Uterus (tissue), 2 donors: ENCODE results near the gene MAST2.

ENCODE experiments used
- POLR2A ChIP-seq, 2 donors: fragments of 450-650 bp; IDR thresholded peaks; one replicate each; pipeline ENCODE4 v1.6.1; 2016; ENCODE audit warnings: antibody characterized with exemption in 2 of 2, mild to moderate bottlenecking in 1 of 2, moderate library complexity in 1 of 2
- TF ChIP-seq, protein P1 (sequence below), 4 experiments: fragments of 200-600 bp in 2 of 4; fragments of 450-650 bp in 2 of 4; sonication (generic) in 2 of 4; IDR thresholded peaks; one replicate each; pipeline ENCODE4 v1.5.1; 2016 to 2019; ENCODE audit warnings: antibody characterized with exemption in 4 of 4, mild to moderate bottlenecking in 2 of 4, moderate library complexity in 1 of 4

- TF ChIP-seq POLR2A (IDR thresholded peaks at IDR 0.05), result no peak
- TF ChIP-seq, protein P1, sequence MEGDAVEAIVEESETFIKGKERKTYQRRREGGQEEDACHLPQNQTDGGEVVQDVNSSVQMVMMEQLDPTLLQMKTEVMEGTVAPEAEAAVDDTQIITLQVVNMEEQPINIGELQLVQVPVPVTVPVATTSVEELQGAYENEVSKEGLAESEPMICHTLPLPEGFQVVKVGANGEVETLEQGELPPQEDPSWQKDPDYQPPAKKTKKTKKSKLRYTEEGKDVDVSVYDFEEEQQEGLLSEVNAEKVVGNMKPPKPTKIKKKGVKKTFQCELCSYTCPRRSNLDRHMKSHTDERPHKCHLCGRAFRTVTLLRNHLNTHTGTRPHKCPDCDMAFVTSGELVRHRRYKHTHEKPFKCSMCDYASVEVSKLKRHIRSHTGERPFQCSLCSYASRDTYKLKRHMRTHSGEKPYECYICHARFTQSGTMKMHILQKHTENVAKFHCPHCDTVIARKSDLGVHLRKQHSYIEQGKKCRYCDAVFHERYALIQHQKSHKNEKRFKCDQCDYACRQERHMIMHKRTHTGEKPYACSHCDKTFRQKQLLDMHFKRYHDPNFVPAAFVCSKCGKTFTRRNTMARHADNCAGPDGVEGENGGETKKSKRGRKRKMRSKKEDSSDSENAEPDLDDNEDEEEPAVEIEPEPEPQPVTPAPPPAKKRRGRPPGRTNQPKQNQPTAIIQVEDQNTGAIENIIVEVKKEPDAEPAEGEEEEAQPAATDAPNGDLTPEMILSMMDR (IDR thresholded peaks at IDR 0.05), result no peak
Measured at GRCh38 chr1:45894921-45895320, 91.5 kb downstream of the MAST2 start.
